CD4-positive, CD25-positive, alpha-beta regulatory T cell (primary cell): ENCODE data around the gene CCT2. TPM values are rescaled to one million over a fixed set of nuclear protein-coding genes. Genes with fewer than 3 reads are reported as not detected.

Source experiments
- ATAC-seq, 2 donors: fragments of 150-1000 bp; cut with Tn5 transposase; one replicate each; pipeline ENCODE4 v1.10.0; 2021; ENCODE audit warnings: low read depth in 2 of 2, moderate number of reproducible peaks in 2 of 2, moderate library complexity in 1 of 2
- DNase-seq, 3 donors: peaks; one replicate each; pipeline versions ENCODE4 v3.0.0 to v3.0.0-alpha.2; 2012 to 2022; ENCODE audit warnings: mixed read lengths in 1 of 3
- H3K27ac ChIP-seq: one replicate; pipeline ENCODE4 v1.7.0; 2013; ENCODE audit warnings: mild to moderate bottlenecking, low read length; ENCODE audit not compliant: insufficient read depth, poor library complexity, severe bottlenecking
- H3K27me3 ChIP-seq: one replicate; pipeline ENCODE4 v1.7.0; 2013; ENCODE audit warnings: low read length; ENCODE audit not compliant: control insufficient read depth, insufficient read depth
- H3K36me3 ChIP-seq: one replicate; pipeline ENCODE4 v1.7.0; 2013; ENCODE audit warnings: mild to moderate bottlenecking, low read length, moderate library complexity; ENCODE audit not compliant: control insufficient read depth, insufficient read depth
- H3K4me1 ChIP-seq: 2 replicates; pipeline ENCODE4 v1.7.0; 2013; ENCODE audit warnings: mild to moderate bottlenecking, low read length; ENCODE audit not compliant: insufficient read depth, control insufficient read depth, poor library complexity, severe bottlenecking
- H3K4me3 ChIP-seq: one replicate; pipeline ENCODE4 v1.7.0; 2013; ENCODE audit warnings: low read depth, mild to moderate bottlenecking, low read length, moderate library complexity
- H3K9me3 ChIP-seq, 2 experiments: 1 replicate in 1 of 2; 2 replicates in 1 of 2; pipeline ENCODE4 v1.7.0; 2013; ENCODE audit warnings: low read length in 2 of 2, mild to moderate bottlenecking in 1 of 2, moderate library complexity in 1 of 2; ENCODE audit not compliant: control insufficient read depth in 2 of 2
- H3K27ac Mint-ChIP-seq, 3 donors: one replicate each; pipeline ENCODE4 v1.8.0; 2020 to 2022; ENCODE audit warnings: mild to moderate bottlenecking in 3 of 3, mixed read lengths in 3 of 3, moderate library complexity in 2 of 3
- H3K27me3 Mint-ChIP-seq: one replicate; pipeline ENCODE4 v1.8.0; 2022; ENCODE audit warnings: mild to moderate bottlenecking, mixed read lengths
- H3K36me3 Mint-ChIP-seq: one replicate; pipeline ENCODE4 v1.8.0; 2020; ENCODE audit warnings: mixed read lengths
- H3K4me1 Mint-ChIP-seq, 4 donors: one replicate each; pipeline ENCODE4 v1.8.0; 2020 to 2022; ENCODE audit warnings: mixed read lengths in 4 of 4, mild to moderate bottlenecking in 1 of 4
- H3K4me3 Mint-ChIP-seq, 4 donors: one replicate each; pipeline ENCODE4 v1.8.0; 2020 to 2022; ENCODE audit warnings: mild to moderate bottlenecking in 4 of 4, mixed read lengths in 4 of 4, moderate library complexity in 3 of 4
- H3K9me3 Mint-ChIP-seq, 7 donors: one replicate each; pipeline ENCODE4 v1.8.0; 2020 to 2022; ENCODE audit warnings: mixed read lengths in 7 of 7, mild to moderate bottlenecking in 3 of 7, moderate library complexity in 2 of 7
- polyA plus RNA-seq, 4 donors: library from polyadenylated mRNA; unstranded; fragments of 300-500 nt; fragmentation: Illumina TruSeq; gene quantifications; one replicate each; pipeline ENCODE4 v1.2.3, GENCODE V29; 2021
- total RNA-seq: library from RNA; stranded (reverse); gene quantifications from one replicate; pipeline ENCODE4 v1.2.3, GENCODE V29; 2022

The CCT2 gene
- total and polyA plus RNA-seq, 5 donors from 2014 or later = 149 to 166 (median 163) TPM

DNA sequence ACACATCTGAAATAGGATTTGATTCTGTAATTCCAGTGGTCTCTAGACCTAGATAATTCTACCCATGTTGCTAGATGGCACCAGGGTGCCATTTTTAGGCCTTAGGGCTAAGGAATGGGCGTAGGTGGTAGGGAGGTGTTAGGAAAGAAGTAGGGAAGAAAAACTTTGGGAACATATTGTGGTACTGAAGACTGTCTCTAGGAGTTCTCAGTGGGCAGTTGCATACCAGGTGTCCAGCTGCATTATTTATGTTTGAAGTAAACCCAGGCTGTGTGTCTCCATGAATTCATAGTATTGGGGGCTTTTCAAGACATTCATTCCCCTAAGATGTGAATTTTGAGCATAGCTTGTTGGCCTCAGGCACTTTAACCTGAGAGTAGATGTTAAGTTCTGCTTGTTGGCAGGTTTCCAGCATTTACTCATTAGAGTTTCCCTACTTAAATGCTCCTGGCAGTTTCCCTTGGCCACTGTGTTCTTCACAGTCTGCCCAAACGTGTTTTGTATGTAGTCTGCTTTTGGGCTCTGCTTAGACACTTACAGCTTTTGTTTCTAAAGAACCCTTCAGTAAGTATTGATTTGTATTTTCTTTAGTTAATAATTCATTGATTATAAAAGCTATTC is 31.5 kb upstream of the CCT2 start:
- Mint-ChIP-seq H3K36me3 (peaks cover 9% of the 10 kb centered on the region), H3K27ac (peak overlapping the region in 1 of 3 donors; percentile 27)
- no peak for DNase-seq

GRCh38 chr12:69555461-69555860 is 29.8 kb upstream of the CCT2 start:
- Mint-ChIP-seq H3K4me1 (peaks cover 2 to 15% (median 3%) of the 10 kb centered on the region in 4 donors), H3K36me3 (peaks cover 9% of the 10 kb centered on the region), H3K4me3 (no peak overlapping the region), H3K27ac (no peak overlapping the region), H3K27me3 (no peaks in the 10 kb centered on the region), H3K9me3 (no peaks in the 10 kb centered on the region)
- ATAC-seq = no peak
- H3K27me3 ChIP-seq = no peaks in the 10 kb centered on the region
- no peak for DNase-seq
- no peak overlapping the region for H3K4me3 ChIP-seq
- H3K27ac ChIP-seq = no peak overlapping the region
- H3K36me3 ChIP-seq = peaks cover 3% of the 10 kb centered on the region
- H3K4me1 ChIP-seq = no peaks in the 10 kb centered on the region
- H3K9me3 ChIP-seq = no peaks in the 10 kb centered on the region

More for the DNA sequence above, 31.5 kb upstream of the CCT2 start:
- Mint-ChIP-seq H3K4me3 (no peak overlapping the region), H3K9me3 (no peaks in the 10 kb centered on the region), H3K4me1 (peaks cover 2 to 15% (median 8%) of the 10 kb centered on the region in 4 donors), H3K27me3 (no peaks in the 10 kb centered on the region)
- no peaks in the 10 kb centered on the region for H3K9me3 ChIP-seq
- ATAC-seq = no peak
- H3K27me3 ChIP-seq = no peaks in the 10 kb centered on the region
- no peak overlapping the region for H3K4me3 ChIP-seq
- no peaks in the 10 kb centered on the region for H3K4me1 ChIP-seq
- peaks cover 3% of the 10 kb centered on the region for H3K36me3 ChIP-seq
- no peak overlapping the region for H3K27ac ChIP-seq

- ATAC-seq (no peak), DNase-seq (no peak)
- Mint-ChIP-seq H3K4me1 (peaks cover 2 to 18% (median 5%) of the 10 kb centered on the region in 4 donors), H3K27me3 (no peaks in the 10 kb centered on the region), H3K27ac (no peak overlapping the region), H3K4me3 (no peak overlapping the region), H3K36me3 (peaks cover 5% of the 10 kb centered on the region), H3K9me3 (no peaks in the 10 kb centered on the region)
- Histone ChIP-seq H3K4me3 (no peak overlapping the region), H3K27ac (no peak overlapping the region), H3K4me1 (no peaks in the 10 kb centered on the region), H3K9me3 (no peaks in the 10 kb centered on the region), H3K27me3 (no peaks in the 10 kb centered on the region), H3K36me3 (peaks cover 3% of the 10 kb centered on the region)
Measured at GRCh38 chr12:69556383-69556782, 28.9 kb upstream of the CCT2 start.

DNA sequence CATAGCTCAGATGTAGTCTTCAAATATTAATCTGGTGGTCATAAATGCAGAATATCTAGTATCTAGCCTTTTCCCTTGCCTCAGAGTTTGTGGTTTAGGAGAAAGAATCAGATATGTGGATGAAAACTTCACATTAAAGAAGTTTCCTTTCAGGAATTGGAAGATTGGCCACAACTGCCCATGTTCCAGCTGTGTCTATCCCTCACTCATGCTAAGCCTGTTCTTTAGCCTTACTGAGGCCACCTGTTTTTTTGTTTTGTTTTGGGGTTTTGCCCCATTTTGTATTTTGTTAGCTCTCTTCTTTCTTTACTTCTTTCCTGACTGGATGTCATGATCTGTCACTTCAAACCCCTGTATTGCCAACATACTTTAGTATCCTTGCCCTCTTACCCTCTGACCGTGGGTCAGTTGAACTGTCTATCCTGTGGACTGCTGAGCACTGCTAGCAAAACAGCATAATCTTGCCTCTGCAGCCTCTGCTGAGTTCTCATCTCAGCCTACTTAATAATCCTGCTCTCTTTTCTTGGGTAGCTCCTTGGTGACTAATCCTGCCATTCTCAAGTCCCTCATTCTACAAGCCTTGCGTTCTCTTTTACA is 22.0 kb upstream of the CCT2 start:
- peaks cover 3 to 4% (median 4%) of the 10 kb centered on the region in 4 donors for H3K4me1 Mint-ChIP-seq
- no peaks in the 10 kb centered on the region for H3K9me3 ChIP-seq
- H3K27me3 Mint-ChIP-seq = no peaks in the 10 kb centered on the region
- no peak overlapping the region for H3K27ac ChIP-seq
- no peak overlapping the region for H3K27ac Mint-ChIP-seq
- H3K36me3 ChIP-seq = peaks cover 12% of the 10 kb centered on the region
- no peaks in the 10 kb centered on the region for H3K9me3 Mint-ChIP-seq
- no peak overlapping the region for H3K4me3 Mint-ChIP-seq
- H3K27me3 ChIP-seq = no peaks in the 10 kb centered on the region
- peaks cover 3% of the 10 kb centered on the region for H3K36me3 Mint-ChIP-seq
- H3K4me1 ChIP-seq = no peaks in the 10 kb centered on the region
- DNase-seq (no peak), ATAC-seq (no peak)
- no peak overlapping the region for H3K4me3 ChIP-seq

GRCh38 chr12:69566603-69567002 is 18.7 kb upstream of the CCT2 start:
- DNase-seq (no peak), ATAC-seq (no peak)
- H3K27ac Mint-ChIP-seq = peak overlapping the region in 1 of 3 donors; percentile 11
- no peak overlapping the region for H3K4me3 Mint-ChIP-seq
- Histone ChIP-seq H3K36me3 (peaks cover 28% of the 10 kb centered on the region), H3K9me3 (no peaks in the 10 kb centered on the region), H3K27me3 (no peaks in the 10 kb centered on the region), H3K4me3 (no peak overlapping the region), H3K4me1 (no peaks in the 10 kb centered on the region), H3K27ac (no peak overlapping the region)
- no peaks in the 10 kb centered on the region for H3K27me3 Mint-ChIP-seq
- peaks cover 1 to 10% (median 5%) of the 10 kb centered on the region in 4 donors for H3K4me1 Mint-ChIP-seq
- H3K36me3 Mint-ChIP-seq = peaks cover 10% of the 10 kb centered on the region
- no peaks in the 10 kb centered on the region for H3K9me3 Mint-ChIP-seq

DNA sequence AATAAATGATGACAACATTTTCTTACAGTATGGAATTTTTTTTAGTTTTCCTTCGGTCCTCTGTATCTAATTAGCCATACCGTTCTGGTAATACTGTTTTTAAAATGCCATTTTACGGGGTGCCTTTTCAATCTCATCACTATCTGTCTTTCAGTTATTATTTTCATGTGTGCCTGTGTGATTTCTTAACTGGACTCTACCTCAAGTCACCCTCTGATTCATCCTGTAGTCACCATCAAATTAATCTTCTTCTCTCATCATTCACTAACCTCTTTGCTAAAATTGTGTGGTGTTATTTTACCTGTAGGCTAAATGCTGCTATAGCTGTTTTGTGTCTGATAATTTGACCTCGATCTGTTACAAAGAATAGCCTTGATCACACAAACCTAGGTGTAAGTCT is 16.0 kb upstream of the CCT2 start:
- Histone ChIP-seq H3K4me3 (no peak overlapping the region), H3K36me3 (peaks cover 39% of the 10 kb centered on the region)

GRCh38 chr12:69570000-69570516 is 15.2 kb upstream of the CCT2 start:
- Mint-ChIP-seq H3K4me1 (peaks cover 0 to 10% (median 5%) of the 10 kb centered on the region in 4 donors), H3K27me3 (no peaks in the 10 kb centered on the region), H3K27ac (peak overlapping the region; percentile 29 to 83 (median 51)), H3K36me3 (peaks cover 30% of the 10 kb centered on the region), H3K4me3 (no peak overlapping the region), H3K9me3 (peaks cover 0 to 2% (median 0%) of the 10 kb centered on the region in 7 donors)
- H3K36me3 ChIP-seq = peaks cover 43% of the 10 kb centered on the region
- DNase-seq (no peak), ATAC-seq (no peak)
- peak overlapping the region; percentile 66 for H3K27ac ChIP-seq
- no peak overlapping the region for H3K4me3 ChIP-seq
- H3K4me1 ChIP-seq = no peaks in the 10 kb centered on the region
- no peaks in the 10 kb centered on the region for H3K27me3 ChIP-seq
- no peaks in the 10 kb centered on the region for H3K9me3 ChIP-seq

More for the DNA sequence above, 16.0 kb upstream of the CCT2 start:
- no peaks in the 10 kb centered on the region for H3K9me3 ChIP-seq
- H3K4me1 ChIP-seq = no peaks in the 10 kb centered on the region
- ATAC-seq = no peak
- H3K9me3 Mint-ChIP-seq = peaks cover 0 to 2% (median 0%) of the 10 kb centered on the region in 7 donors
- no peak overlapping the region for H3K4me3 Mint-ChIP-seq
- H3K27ac Mint-ChIP-seq = peak overlapping the region in 1 of 3 donors; percentile 1
- H3K27me3 ChIP-seq = no peaks in the 10 kb centered on the region
- H3K36me3 Mint-ChIP-seq = peaks cover 23% of the 10 kb centered on the region
- peaks cover 0 to 10% (median 5%) of the 10 kb centered on the region in 4 donors for H3K4me1 Mint-ChIP-seq
- DNase-seq = no peak
- H3K27ac ChIP-seq = no peak overlapping the region
- no peaks in the 10 kb centered on the region for H3K27me3 Mint-ChIP-seq
